ENCODE measurements around the gene CD93.

Gene CD93

DNA sequence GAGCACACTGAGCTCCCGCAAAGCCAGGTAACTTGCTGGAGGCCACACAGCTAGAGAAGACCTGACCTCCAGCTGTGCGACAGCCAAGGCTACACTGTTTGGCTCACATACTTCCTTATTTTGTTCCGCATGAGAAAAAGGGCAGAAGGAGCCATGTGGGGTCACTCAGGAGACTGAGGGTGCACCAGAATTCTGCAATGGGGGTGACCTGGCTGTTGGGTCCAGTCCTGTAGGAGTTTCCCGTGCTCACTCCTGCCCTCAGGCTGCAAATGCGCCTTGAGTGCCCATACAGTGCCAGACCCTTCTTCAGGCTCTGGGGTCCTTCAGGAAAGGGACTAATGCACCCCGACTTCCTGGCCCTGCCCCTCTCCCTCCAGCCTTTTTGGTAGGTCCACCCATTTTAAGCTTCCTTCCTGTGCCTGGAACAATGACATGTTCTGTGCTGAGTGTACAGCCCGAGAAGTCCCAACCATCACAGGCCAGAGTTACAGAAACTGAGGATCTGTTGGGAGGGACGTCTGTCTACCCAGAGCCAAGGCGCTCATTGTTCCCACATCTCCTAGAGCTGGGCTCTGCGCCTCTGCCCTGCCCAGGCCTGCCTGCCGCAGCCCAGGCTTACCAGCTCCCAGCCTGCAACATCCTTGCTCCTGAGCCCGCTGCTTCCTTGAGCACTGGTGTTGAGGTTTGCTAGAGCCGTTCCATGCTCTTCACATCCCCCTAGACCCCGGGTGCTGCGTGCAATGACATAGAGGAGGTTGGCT is 33.5 kb upstream of the CD93 start:
- Histone ChIP-seq H2AK5ac (ENCODE audit: low read depth, low read length) (peak overlapping the region; percentile 42), H2BK5ac (ENCODE audit: low read length) (no peak overlapping the region), H3K27me3 (ENCODE audit: control insufficient read depth in 3 of 3, insufficient read depth in 3 of 3, low read depth in 1 of 3, low read length in 3 of 3) (no peaks in the 10 kb centered on the region), H2BK15ac (ENCODE audit: low read length) (no peak overlapping the region), H4K8ac (ENCODE audit: low read depth, low read length) (no peak overlapping the region), H3K27ac (replicated peaks; ENCODE audit: low read length) (no peak overlapping the region), H3K4ac (ENCODE audit: low read length) (no peak overlapping the region), H3K4me2 (ENCODE audit: insufficient read depth, low read length, poor library complexity, severe bottlenecking) (no peak overlapping the region), H4K91ac (ENCODE audit: low read depth, low read length, poor library complexity) (no peak overlapping the region), H3K23ac (ENCODE audit: low read depth, low read length, poor library complexity) (no peak overlapping the region), H3K79me1 (ENCODE audit: low read depth, low read length) (peaks cover 2% of the 10 kb centered on the region), H3K4me1 (ENCODE audit: control insufficient read depth in 2 of 2, insufficient read depth in 1 of 2, low read depth in 1 of 2, low read length in 2 of 2) (peaks cover 0 to 4% of the 10 kb centered on the region in 2 donors), H3K36me3 (replicated peaks in 1 of 2; ENCODE audit: control insufficient read depth in 2 of 2, insufficient read depth in 2 of 2, low read length in 2 of 2) (no peaks in the 10 kb centered on the region), H3K9me3 (replicated peaks in 1 of 2; ENCODE audit: control insufficient read depth in 2 of 2, insufficient read depth in 1 of 2, low read depth in 1 of 2, low read length in 2 of 2) (no peaks in the 10 kb centered on the region), H3K9ac (ENCODE audit: low read depth, low read length, poor library complexity) (no peak overlapping the region), H3K14ac (ENCODE audit: low read length) (no peak overlapping the region), H2BK12ac (ENCODE audit: low read length) (no peak overlapping the region), H3K4me3 (ENCODE audit: low read length in 2 of 2) (peak overlapping the region in 1 of 2 donors; percentile 36), H3K18ac (ENCODE audit: low read length) (peak overlapping the region; percentile 69), H2AFZ (ENCODE audit: low read length) (no peak overlapping the region), H2BK120ac (ENCODE audit: low read depth, low read length) (no peak overlapping the region)
- no peak for DNase-seq (ENCODE audit: low spot score)
- no CpG with 5 or more reads among the region's 15 CpGs for WGBS, 2 donors (ENCODE audit: extremely low coverage in 2 of 2, insufficient read length in 2 of 2, insufficient replicate concordance in 1 of 2)

- peak overlapping the region; percentile 81 for H3K23ac ChIP-seq (ENCODE audit: low read depth, low read length, poor library complexity)
- H3K4ac ChIP-seq (ENCODE audit: low read length), result no peak overlapping the region
- H3K4me3 ChIP-seq (ENCODE audit: low read length in 2 of 2), result no peak overlapping the region
- H3K18ac ChIP-seq (ENCODE audit: low read length), result peak overlapping the region; percentile 30
- H2BK5ac ChIP-seq (ENCODE audit: low read length), result no peak overlapping the region
- H2BK120ac ChIP-seq (ENCODE audit: low read depth, low read length), result no peak overlapping the region
- H4K91ac ChIP-seq (ENCODE audit: low read depth, low read length, poor library complexity), result no peak overlapping the region
- H3K9me3 ChIP-seq (replicated peaks in 1 of 2; ENCODE audit: control insufficient read depth in 2 of 2, insufficient read depth in 1 of 2, low read depth in 1 of 2, low read length in 2 of 2), result no peaks in the 10 kb centered on the region
- no peak overlapping the region for H3K4me2 ChIP-seq (ENCODE audit: insufficient read depth, low read length, poor library complexity, severe bottlenecking)
- no peak overlapping the region for H2BK15ac ChIP-seq (ENCODE audit: low read length)
- H3K79me1 ChIP-seq (ENCODE audit: low read depth, low read length), result peaks cover 2% of the 10 kb centered on the region
- H3K36me3 ChIP-seq (replicated peaks in 1 of 2; ENCODE audit: control insufficient read depth in 2 of 2, insufficient read depth in 2 of 2, low read length in 2 of 2), result no peaks in the 10 kb centered on the region
- no peak overlapping the region for H2BK12ac ChIP-seq (ENCODE audit: low read length)
- peaks cover 0 to 4% of the 10 kb centered on the region in 2 donors for H3K4me1 ChIP-seq (ENCODE audit: control insufficient read depth in 2 of 2, insufficient read depth in 1 of 2, low read depth in 1 of 2, low read length in 2 of 2)
- no peaks in the 10 kb centered on the region for H3K27me3 ChIP-seq (ENCODE audit: control insufficient read depth in 3 of 3, insufficient read depth in 3 of 3, low read depth in 1 of 3, low read length in 3 of 3)
- H4K8ac ChIP-seq (ENCODE audit: low read depth, low read length), result no peak overlapping the region
- DNase-seq (ENCODE audit: low spot score), result no peak
- H3K9ac ChIP-seq (ENCODE audit: low read depth, low read length, poor library complexity), result no peak overlapping the region
- no peak overlapping the region for H3K27ac ChIP-seq (replicated peaks; ENCODE audit: low read length)
- H2AFZ ChIP-seq (ENCODE audit: low read length), result no peak overlapping the region
- peak overlapping the region; percentile 83 for H3K14ac ChIP-seq (ENCODE audit: low read length)
- WGBS, 2 donors (ENCODE audit: extremely low coverage in 2 of 2, insufficient read length in 2 of 2, insufficient replicate concordance in 1 of 2), result no CpG with 5 or more reads among the region's 9 CpGs
- H2AK5ac ChIP-seq (ENCODE audit: low read depth, low read length), result no peak overlapping the region
These were observed 32.6 kb upstream of the CD93 start for GRCh38 chr20:23118766-23119165.

GRCh38 chr20:23118144-23118543 is 32.0 kb upstream of the CD93 start:
- peaks cover 2% of the 10 kb centered on the region for H3K79me1 ChIP-seq (ENCODE audit: low read depth, low read length)
- no CpG with 5 or more reads among the region's 8 CpGs for WGBS, 2 donors (ENCODE audit: extremely low coverage in 2 of 2, insufficient read length in 2 of 2, insufficient replicate concordance in 1 of 2)

GRCh38 chr20:23117738-23118137 is 31.6 kb upstream of the CD93 start:
- no peak overlapping the region for H3K4me3 ChIP-seq (ENCODE audit: low read length in 2 of 2)
- DNase-seq (ENCODE audit: low spot score), result no peak

More at GRCh38 chr20:23118144-23118543, 32.0 kb upstream of the CD93 start:
- no peak overlapping the region for H3K14ac ChIP-seq (ENCODE audit: low read length)
- no peak overlapping the region for H3K18ac ChIP-seq (ENCODE audit: low read length)
- peaks cover 0 to 4% of the 10 kb centered on the region in 2 donors for H3K4me1 ChIP-seq (ENCODE audit: control insufficient read depth in 2 of 2, insufficient read depth in 1 of 2, low read depth in 1 of 2, low read length in 2 of 2)
- H3K36me3 ChIP-seq (replicated peaks in 1 of 2; ENCODE audit: control insufficient read depth in 2 of 2, insufficient read depth in 2 of 2, low read length in 2 of 2), result no peaks in the 10 kb centered on the region
- no peaks in the 10 kb centered on the region for H3K9me3 ChIP-seq (replicated peaks in 1 of 2; ENCODE audit: control insufficient read depth in 2 of 2, insufficient read depth in 1 of 2, low read depth in 1 of 2, low read length in 2 of 2)
- no peak overlapping the region for H2BK5ac ChIP-seq (ENCODE audit: low read length)
- H3K27me3 ChIP-seq (ENCODE audit: control insufficient read depth in 3 of 3, insufficient read depth in 3 of 3, low read depth in 1 of 3, low read length in 3 of 3), result no peaks in the 10 kb centered on the region
- no peak overlapping the region for H3K4me3 ChIP-seq (ENCODE audit: low read length in 2 of 2)
- no peak overlapping the region for H2BK15ac ChIP-seq (ENCODE audit: low read length)
- H3K23ac ChIP-seq (ENCODE audit: low read depth, low read length, poor library complexity), result no peak overlapping the region
- no peak overlapping the region for H2BK120ac ChIP-seq (ENCODE audit: low read depth, low read length)
- H2BK12ac ChIP-seq (ENCODE audit: low read length), result no peak overlapping the region
- no peak overlapping the region for H4K91ac ChIP-seq (ENCODE audit: low read depth, low read length, poor library complexity)
- H4K8ac ChIP-seq (ENCODE audit: low read depth, low read length), result no peak overlapping the region
- H3K4ac ChIP-seq (ENCODE audit: low read length), result no peak overlapping the region
- H2AK5ac ChIP-seq (ENCODE audit: low read depth, low read length), result no peak overlapping the region
- no peak overlapping the region for H3K27ac ChIP-seq (replicated peaks; ENCODE audit: low read length)
- H3K9ac ChIP-seq (ENCODE audit: low read depth, low read length, poor library complexity), result no peak overlapping the region
- H2AFZ ChIP-seq (ENCODE audit: low read length), result no peak overlapping the region
- H3K4me2 ChIP-seq (ENCODE audit: insufficient read depth, low read length, poor library complexity, severe bottlenecking), result no peak overlapping the region
- no peak for DNase-seq (ENCODE audit: low spot score)

More at GRCh38 chr20:23117738-23118137, 31.6 kb upstream of the CD93 start:
- Histone ChIP-seq H3K23ac (ENCODE audit: low read depth, low read length, poor library complexity) (no peak overlapping the region), H2BK12ac (ENCODE audit: low read length) (no peak overlapping the region), H4K8ac (ENCODE audit: low read depth, low read length) (no peak overlapping the region), H4K91ac (ENCODE audit: low read depth, low read length, poor library complexity) (no peak overlapping the region), H3K36me3 (replicated peaks in 1 of 2; ENCODE audit: control insufficient read depth in 2 of 2, insufficient read depth in 2 of 2, low read length in 2 of 2) (no peaks in the 10 kb centered on the region), H3K9ac (ENCODE audit: low read depth, low read length, poor library complexity) (no peak overlapping the region), H2BK15ac (ENCODE audit: low read length) (no peak overlapping the region), H3K18ac (ENCODE audit: low read length) (no peak overlapping the region), H3K4me1 (ENCODE audit: control insufficient read depth in 2 of 2, insufficient read depth in 1 of 2, low read depth in 1 of 2, low read length in 2 of 2) (peaks cover 0 to 4% of the 10 kb centered on the region in 2 donors), H3K14ac (ENCODE audit: low read length) (no peak overlapping the region), H3K79me1 (ENCODE audit: low read depth, low read length) (no peaks in the 10 kb centered on the region), H3K4ac (ENCODE audit: low read length) (no peak overlapping the region), H2AK5ac (ENCODE audit: low read depth, low read length) (no peak overlapping the region), H3K27ac (replicated peaks; ENCODE audit: low read length) (no peak overlapping the region), H2BK120ac (ENCODE audit: low read depth, low read length) (no peak overlapping the region), H3K4me2 (ENCODE audit: insufficient read depth, low read length, poor library complexity, severe bottlenecking) (no peak overlapping the region), H2AFZ (ENCODE audit: low read length) (no peak overlapping the region), H2BK5ac (ENCODE audit: low read length) (no peak overlapping the region), H3K27me3 (ENCODE audit: control insufficient read depth in 3 of 3, insufficient read depth in 3 of 3, low read depth in 1 of 3, low read length in 3 of 3) (no peaks in the 10 kb centered on the region), H3K9me3 (replicated peaks in 1 of 2; ENCODE audit: control insufficient read depth in 2 of 2, insufficient read depth in 1 of 2, low read depth in 1 of 2, low read length in 2 of 2) (no peaks in the 10 kb centered on the region)
- WGBS, 2 donors (ENCODE audit: extremely low coverage in 2 of 2, insufficient read length in 2 of 2, insufficient replicate concordance in 1 of 2), result no CpG with 5 or more reads among the region's 8 CpGs

Measured in neuronal stem cell (in vitro differentiated cells).